GM23338 (cell line): ENCODE results near the gene CHAC1. TPM values are rescaled to one million over a fixed set of nuclear protein-coding genes. Genes with fewer than 3 reads are reported as not detected.

ENCODE experiments used
- ATAC-seq: fragments of 200-7000 bp; cut with Tn5 transposase; 3 replicates; pipeline ENCODE4 v1.9.1; 2020
- DNase-seq: peaks from one replicate; pipeline ENCODE4 v3.0.0-alpha.2; 2015; ENCODE audit warnings: low spot score
- H2AFZ ChIP-seq: fragments of 200-600 bp; sonication (generic); 2 replicates; pipeline ENCODE4 v1.8.0; 2016; ENCODE audit warnings: antibody characterized with exemption, mild to moderate bottlenecking, moderate library complexity
- H3F3A ChIP-seq: fragments of 200-600 bp; sonication (generic); replicated peaks from 2 replicates; pipeline ENCODE4 v1.8.0; 2017; ENCODE audit warnings: antibody characterized with exemption, mixed run types, low read depth
- H3K27ac ChIP-seq: fragments of 200-600 bp; sonication (generic); 2 replicates; pipeline ENCODE4 v1.6.1; 2016; ENCODE audit warnings: low read depth
- H3K27me3 ChIP-seq: fragments of 200-600 bp; sonication (generic); 2 replicates; pipeline ENCODE4 v1.8.0; 2016; ENCODE audit warnings: mild to moderate bottlenecking, mixed run types, moderate library complexity; ENCODE audit not compliant: insufficient read depth
- H3K36me3 ChIP-seq: fragments of 200-600 bp; sonication (generic); 2 replicates; pipeline ENCODE4 v1.8.0; 2016; ENCODE audit warnings: mild to moderate bottlenecking; ENCODE audit not compliant: insufficient read depth
- H3K4me1 ChIP-seq: fragments of 200-600 bp; sonication (generic); 2 replicates; pipeline ENCODE4 v1.8.0; 2016; ENCODE audit warnings: mild to moderate bottlenecking, moderate library complexity; ENCODE audit not compliant: insufficient read depth
- H3K4me2 ChIP-seq: fragments of 200-600 bp; sonication (generic); 2 replicates; pipeline ENCODE4 v1.7.1; 2017; ENCODE audit warnings: mixed run types
- H3K4me3 ChIP-seq: fragments of 200-600 bp; sonication (generic); 2 replicates; pipeline ENCODE4 v1.6.1; 2016; ENCODE audit warnings: mixed run types
- H3K79me2 ChIP-seq: fragments of 200-600 bp; sonication (generic); replicated peaks from 2 replicates; pipeline ENCODE4 v1.8.0; 2017; ENCODE audit warnings: mild to moderate bottlenecking; ENCODE audit not compliant: insufficient read depth
- H3K9me2 ChIP-seq: fragments of 200-600 bp; sonication (generic); 2 replicates; pipeline ENCODE4 v1.8.0; 2017; ENCODE audit not compliant: insufficient read depth
- H4K20me1 ChIP-seq: fragments of 200-600 bp; sonication (generic); replicated peaks from 2 replicates; pipeline ENCODE4 v1.8.0; 2017; ENCODE audit warnings: mild to moderate bottlenecking; ENCODE audit not compliant: insufficient read depth
- H3K27ac Mint-ChIP-seq: 2 replicates; pipeline ENCODE4 v1.8.0; 2020; ENCODE audit warnings: inconsistent platforms, mild to moderate bottlenecking, moderate library complexity, mixed read lengths
- H3K27me3 Mint-ChIP-seq: 3 replicates; pipeline ENCODE4 v1.8.0; 2022; ENCODE audit warnings: low read depth, mild to moderate bottlenecking, moderate library complexity, mixed read lengths, inconsistent platforms; ENCODE audit not compliant: insufficient read depth, poor library complexity
- H3K36me3 Mint-ChIP-seq: 3 replicates; pipeline ENCODE4 v1.8.0; 2021; ENCODE audit warnings: low read depth, mild to moderate bottlenecking, inconsistent platforms, moderate library complexity, mixed read lengths
- H3K4me1 Mint-ChIP-seq: 3 replicates; pipeline ENCODE4 v1.8.0; 2020; ENCODE audit warnings: mild to moderate bottlenecking, inconsistent platforms, mixed read lengths
- H3K4me3 Mint-ChIP-seq: 3 replicates; pipeline ENCODE4 v1.8.0; 2021; ENCODE audit warnings: moderate library complexity, mild to moderate bottlenecking, inconsistent platforms, mixed read lengths
- H3K9me3 Mint-ChIP-seq: 3 replicates; pipeline ENCODE4 v1.8.0; 2020; ENCODE audit warnings: moderate library complexity, mild to moderate bottlenecking, inconsistent platforms, mixed read lengths
- CREB1 ChIP-seq: fragments of 250-450 bp; sonication (Bioruptor Pico); IDR thresholded peaks from 2 replicates; pipeline ENCODE4 v1.5.0; 2020; ENCODE audit warnings: low read depth, mild to moderate bottlenecking, moderate library complexity
- CTCF ChIP-seq, 2 experiments: fragments of 200-600 bp in 1 of 2; sonication (generic) in 1 of 2; conservative IDR thresholded peaks; 2 replicates each; pipeline versions ENCODE4 v1.5.1 to v1.6.1; 2016 to 2017; ENCODE audit warnings: antibody characterized with exemption in 2 of 2, low read depth in 2 of 2, mild to moderate bottlenecking in 2 of 2, moderate library complexity in 1 of 2
- ETS1 ChIP-seq: IDR thresholded peaks from 2 replicates; pipeline ENCODE4 v1.6.1; 2016; ENCODE audit warnings: antibody characterized with exemption
- EZH2 ChIP-seq: fragments of 200-600 bp; sonication (generic); IDR thresholded peaks from one replicate; pipeline ENCODE4 v1.8.0; 2017; ENCODE audit warnings: antibody characterized with exemption, mild to moderate bottlenecking, low read depth; ENCODE audit not compliant: unreplicated experiment
- EZH2phosphoT487 ChIP-seq: fragments of 200-600 bp; sonication (generic); IDR thresholded peaks from one replicate; pipeline ENCODE4 v1.8.1; 2018; ENCODE audit warnings: antibody characterized with exemption; ENCODE audit not compliant: unreplicated experiment
- JUNB ChIP-seq: IDR thresholded peaks from one replicate; pipeline ENCODE4 v1.6.1; 2016; ENCODE audit warnings: antibody characterized with exemption; ENCODE audit not compliant: unreplicated experiment
- NANOG ChIP-seq: IDR thresholded peaks from 2 replicates; pipeline ENCODE4 v1.6.1; 2016; ENCODE audit warnings: antibody characterized with exemption, borderline replicate concordance
- POLR2AphosphoS5 ChIP-seq: IDR thresholded peaks from 2 replicates; pipeline ENCODE4 v1.6.1; 2016; ENCODE audit warnings: antibody characterized with exemption, low read depth
- REST ChIP-seq: IDR thresholded peaks from one replicate; pipeline ENCODE4 v1.6.1; 2018; ENCODE audit warnings: antibody characterized with exemption; ENCODE audit not compliant: unreplicated experiment
- STAT1 ChIP-seq: IDR thresholded peaks from one replicate; pipeline ENCODE4 v1.6.1; 2016; ENCODE audit warnings: antibody characterized with exemption; ENCODE audit not compliant: unreplicated experiment
- ZNF331 ChIP-seq: fragments of 250-450 bp; sonication (Bioruptor Pico); IDR thresholded peaks from 2 replicates; pipeline ENCODE4 v1.5.0; 2020; ENCODE audit warnings: low read depth, mild to moderate bottlenecking, moderate library complexity
- ZNF462 ChIP-seq: fragments of 250-450 bp; sonication (Bioruptor Pico); IDR thresholded peaks from 2 replicates; pipeline ENCODE4 v1.5.0; 2020; ENCODE audit warnings: mild to moderate bottlenecking, moderate library complexity
- polyA plus RNA-seq: library from polyadenylated mRNA; unstranded; fragments of >200 nt; fragmentation: Nextera tagmentation; extraction: Ambion mirVana; gene quantifications from 2 replicates; pipeline ENCODE4 v1.2.1, GENCODE V29; 2016
- total RNA-seq: library from RNA; depleted of rRNA; stranded (reverse); fragments of >200 nt; shearing (Covaris generic); gene quantifications from 2 replicates; pipeline ENCODE4 v1.2.3, GENCODE V29; 2014

The CHAC1 gene
- total and polyA plus RNA-seq, 2 experiments from 2014 or later = 73.0 to 124 TPM

GRCh38 chr15:40964006-40964405, 10.7 kb downstream of the CHAC1 start:
- Histone ChIP-seq H3K27ac (no peak overlapping the region), H3K36me3 (no peaks in the 10 kb centered on the region), H3K4me1 (peaks cover 10% of the 10 kb centered on the region; the same call in 1 of the 2 replicates), H3K9me2 (no peaks in the 10 kb centered on the region), H3K79me2 (no peaks in the 10 kb centered on the region), H3K4me2 (no peak overlapping the region), H4K20me1 (no peaks in the 10 kb centered on the region; the same call in 1 of the 2 replicates), H3K27me3 (no peaks in the 10 kb centered on the region), H3K4me3 (no peak overlapping the region), H2AFZ (no peak overlapping the region), H3F3A (peaks cover 8% of the 10 kb centered on the region; the same call in 1 of the 2 replicates)
- Mint-ChIP-seq H3K4me3 (no peak overlapping the region), H3K36me3 (peaks cover 10% of the 10 kb centered on the region; the same call in 2 of the 3 replicates), H3K4me1 (peaks cover 35% of the 10 kb centered on the region), H3K27me3 (peaks cover 20% of the 10 kb centered on the region), H3K9me3 (no peaks in the 10 kb centered on the region; the same call in 1 of the 3 replicates), H3K27ac (no peak overlapping the region)
- ATAC-seq = no peak
- TF ChIP-seq CREB1 = no peak
- TF ChIP-seq ETS1 = no peak
- no peak for TF ChIP-seq STAT1
- no peak for TF ChIP-seq EZH2
- no peak for TF ChIP-seq POLR2AphosphoS5
- no peak for TF ChIP-seq NANOG
- no peak for TF ChIP-seq CTCF (conservative IDR thresholded peaks at IDR 0.05; ENCODE audit: low read depth in 2 of 2)
- TF ChIP-seq JUNB = no peak
- no peak for TF ChIP-seq ZNF331
- no peak for TF ChIP-seq ZNF462
- no peak for TF ChIP-seq REST
- TF ChIP-seq EZH2phosphoT487 = no peak
- no peak for DNase-seq
